ENCODE results near the gene MINDY4.

- TF ChIP-seq POU2F2 (IDR thresholded peaks at IDR 0.05; ENCODE audit: borderline replicate concordance, low read depth, low read length) (no peak), SIN3A (IDR thresholded peaks at IDR 0.05; ENCODE audit: low read depth, low read length) (no peak), POLR2AphosphoS5 (IDR thresholded peaks at IDR 0.05; ENCODE audit: low read length) (no peak), EP300 (IDR thresholded peaks at IDR 0.05; ENCODE audit: borderline replicate concordance in 1 of 2, control insufficient read depth in 1 of 2, low read depth in 2 of 2, low read length in 2 of 2) (no peak), MYB (IDR thresholded peaks at IDR 0.05; ENCODE audit: borderline replicate concordance, low read depth, low read length) (no peak)
- TF ChIP-seq, protein P1, sequence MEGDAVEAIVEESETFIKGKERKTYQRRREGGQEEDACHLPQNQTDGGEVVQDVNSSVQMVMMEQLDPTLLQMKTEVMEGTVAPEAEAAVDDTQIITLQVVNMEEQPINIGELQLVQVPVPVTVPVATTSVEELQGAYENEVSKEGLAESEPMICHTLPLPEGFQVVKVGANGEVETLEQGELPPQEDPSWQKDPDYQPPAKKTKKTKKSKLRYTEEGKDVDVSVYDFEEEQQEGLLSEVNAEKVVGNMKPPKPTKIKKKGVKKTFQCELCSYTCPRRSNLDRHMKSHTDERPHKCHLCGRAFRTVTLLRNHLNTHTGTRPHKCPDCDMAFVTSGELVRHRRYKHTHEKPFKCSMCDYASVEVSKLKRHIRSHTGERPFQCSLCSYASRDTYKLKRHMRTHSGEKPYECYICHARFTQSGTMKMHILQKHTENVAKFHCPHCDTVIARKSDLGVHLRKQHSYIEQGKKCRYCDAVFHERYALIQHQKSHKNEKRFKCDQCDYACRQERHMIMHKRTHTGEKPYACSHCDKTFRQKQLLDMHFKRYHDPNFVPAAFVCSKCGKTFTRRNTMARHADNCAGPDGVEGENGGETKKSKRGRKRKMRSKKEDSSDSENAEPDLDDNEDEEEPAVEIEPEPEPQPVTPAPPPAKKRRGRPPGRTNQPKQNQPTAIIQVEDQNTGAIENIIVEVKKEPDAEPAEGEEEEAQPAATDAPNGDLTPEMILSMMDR (IDR thresholded peaks at IDR 0.05 in 2 of 3, conservative IDR thresholded peaks at IDR 0.05 in 1 of 3; ENCODE audit: control insufficient read depth in 2 of 3, extremely low read depth in 1 of 3, insufficient read depth in 1 of 3, low read depth in 3 of 3, low read length in 3 of 3) = no peak
- TF ChIP-seq, protein P2, sequence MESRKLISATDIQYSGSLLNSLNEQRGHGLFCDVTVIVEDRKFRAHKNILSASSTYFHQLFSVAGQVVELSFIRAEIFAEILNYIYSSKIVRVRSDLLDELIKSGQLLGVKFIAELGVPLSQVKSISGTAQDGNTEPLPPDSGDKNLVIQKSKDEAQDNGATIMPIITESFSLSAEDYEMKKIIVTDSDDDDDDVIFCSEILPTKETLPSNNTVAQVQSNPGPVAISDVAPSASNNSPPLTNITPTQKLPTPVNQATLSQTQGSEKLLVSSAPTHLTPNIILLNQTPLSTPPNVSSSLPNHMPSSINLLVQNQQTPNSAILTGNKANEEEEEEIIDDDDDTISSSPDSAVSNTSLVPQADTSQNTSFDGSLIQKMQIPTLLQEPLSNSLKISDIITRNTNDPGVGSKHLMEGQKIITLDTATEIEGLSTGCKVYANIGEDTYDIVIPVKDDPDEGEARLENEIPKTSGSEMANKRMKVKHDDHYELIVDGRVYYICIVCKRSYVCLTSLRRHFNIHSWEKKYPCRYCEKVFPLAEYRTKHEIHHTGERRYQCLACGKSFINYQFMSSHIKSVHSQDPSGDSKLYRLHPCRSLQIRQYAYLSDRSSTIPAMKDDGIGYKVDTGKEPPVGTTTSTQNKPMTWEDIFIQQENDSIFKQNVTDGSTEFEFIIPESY (IDR thresholded peaks at IDR 0.05) = no peak
Measured at GRCh38 chr7:30772984-30773383, 1.8 kb downstream of the MINDY4 start.
